Measurements from ENCODE around the gene CASD1.

GRCh38 chr7:94513565-94513860, 3.9 kb downstream of the CASD1 start:
- TF ChIP-seq CTCF (IDR thresholded peaks at IDR 0.05) (no peak), POLR2AphosphoS5 (IDR thresholded peaks at IDR 0.05) (no peak), POLR2A (IDR thresholded peaks at IDR 0.05) (no peak)
